Liver (tissue), 9 donors: ENCODE results near the gene GPBP1L1. TPM values are rescaled to one million over a fixed set of nuclear protein-coding genes. Genes with fewer than 3 reads are reported as not detected.
A peak's percentile ranks its signal among the peaks of the same experiment; 100 is the strongest.

ENCODE experiments used
- DNase-seq: peaks from one replicate; pipeline ENCODE4 v3.0.0-alpha.2; 2017; ENCODE audit warnings: low spot score
- H3K27ac ChIP-seq, 2 donors: one replicate each; pipeline ENCODE4 v1.7.0; 2013; ENCODE audit warnings: inconsistent platforms in 2 of 2, low read length in 2 of 2, control low read depth in 1 of 2, low read depth in 1 of 2, mild to moderate bottlenecking in 1 of 2
- H3K27me3 ChIP-seq, 4 donors: one replicate each; pipeline versions ENCODE4 v1.6.1 to v1.7.0; 2013; ENCODE audit warnings: low read length in 3 of 4, inconsistent platforms in 1 of 4, mild to moderate bottlenecking in 1 of 4, moderate library complexity in 1 of 4; ENCODE audit not compliant: control insufficient read depth in 4 of 4, insufficient read depth in 4 of 4
- H3K36me3 ChIP-seq, 4 donors: one replicate each; pipeline versions ENCODE4 v1.6.1 to v1.7.0; 2013; ENCODE audit warnings: low read length in 3 of 4, mild to moderate bottlenecking in 3 of 4, low read depth in 1 of 4, moderate library complexity in 1 of 4; ENCODE audit not compliant: control insufficient read depth in 4 of 4, insufficient read depth in 3 of 4
- H3K4me1 ChIP-seq, 4 donors: one replicate each; pipeline versions ENCODE4 v1.6.1 to v1.7.0; 2013; ENCODE audit warnings: low read length in 3 of 4, mild to moderate bottlenecking in 3 of 4, moderate library complexity in 1 of 4; ENCODE audit not compliant: control insufficient read depth in 4 of 4, insufficient read depth in 4 of 4
- H3K4me3 ChIP-seq, 3 donors: one replicate each; pipeline versions ENCODE4 v1.6.1 to v1.7.0; 2013; ENCODE audit warnings: low read length in 3 of 3, control low read depth in 1 of 3, low read depth in 1 of 3, mild to moderate bottlenecking in 1 of 3
- H3K9ac ChIP-seq, 2 donors: one replicate each; pipeline ENCODE4 v1.7.0; 2013; ENCODE audit warnings: low read length in 2 of 2, mild to moderate bottlenecking in 2 of 2, moderate library complexity in 2 of 2, control low read depth in 1 of 2, low read depth in 1 of 2
- H3K9me3 ChIP-seq, 4 donors: one replicate each; pipeline versions ENCODE4 v1.6.1 to v1.7.0; 2013; ENCODE audit warnings: low read length in 3 of 4; ENCODE audit not compliant: control insufficient read depth in 4 of 4
- ATF3 ChIP-seq: IDR thresholded peaks from 2 replicates; pipeline ENCODE4 v1.6.1; 2016; ENCODE audit warnings: antibody characterized with exemption
- CTCF ChIP-seq: fragments of 150-350 bp; IDR thresholded peaks from 2 replicates; pipeline ENCODE4 v1.5.1; 2017; ENCODE audit warnings: improper control_type of control experiment, low read depth, low read length; ENCODE audit not compliant: missing input control
- FOXA1 ChIP-seq: IDR thresholded peaks from 2 replicates; pipeline ENCODE4 v1.6.1; 2016; ENCODE audit warnings: antibody characterized with exemption
- FOXA2 ChIP-seq: IDR thresholded peaks from 2 replicates; pipeline ENCODE4 v1.6.1; 2016; ENCODE audit warnings: antibody characterized with exemption
- HNF4G ChIP-seq: IDR thresholded peaks from 2 replicates; pipeline ENCODE4 v1.6.1; 2016; ENCODE audit warnings: antibody characterized with exemption
- JUND ChIP-seq, 2 donors: IDR thresholded peaks; 2 replicates each; pipeline ENCODE4 v1.6.1; 2016; ENCODE audit warnings: antibody characterized with exemption in 2 of 2
- NR2F2 ChIP-seq: IDR thresholded peaks from 2 replicates; pipeline ENCODE4 v1.6.1; 2016; ENCODE audit warnings: antibody characterized with exemption
- RAD21 ChIP-seq, 2 donors: IDR thresholded peaks; 2 replicates each; pipeline ENCODE4 v1.6.1; 2016; ENCODE audit warnings: antibody characterized with exemption in 2 of 2, mild to moderate bottlenecking in 2 of 2
- REST ChIP-seq: IDR thresholded peaks from 2 replicates; pipeline ENCODE4 v1.6.1; 2016; ENCODE audit warnings: antibody characterized with exemption, mild to moderate bottlenecking
- RXRA ChIP-seq, 2 donors: IDR thresholded peaks; 2 replicates each; pipeline ENCODE4 v1.6.1; 2017 to 2018; ENCODE audit warnings: antibody characterized with exemption in 2 of 2, mild to moderate bottlenecking in 1 of 2
- SP1 ChIP-seq: IDR thresholded peaks from 2 replicates; pipeline ENCODE4 v1.6.1; 2018; ENCODE audit warnings: antibody characterized with exemption, mild to moderate bottlenecking
- ZBTB33 ChIP-seq: IDR thresholded peaks from 2 replicates; pipeline ENCODE4 v1.6.1; 2016; ENCODE audit warnings: antibody characterized with exemption
- WGBS: extraction: QIAGEN DNeasy Blood & Tissue Kit; methylation state at CpG from one replicate; pipeline ENCODE4 v1.1.7; 2013; 5-methylcytosine and 5-hydroxymethylcytosine counted together
- polyA plus RNA-seq, 2 donors: library from polyadenylated mRNA; stranded (reverse) in 1 of 2; unstranded in 1 of 2; fragments of 200-250 nt in 1 of 2; fragments of >200 nt in 1 of 2; fragmentation: Nextera tagmentation in 1 of 2; extraction: Ambion mirVana in 1 of 2; gene quantifications; one replicate each; pipeline versions ENCODE4 v1.2.1 to v1.2.3, GENCODE V29; 2013 to 2015
- total RNA-seq, 2 donors: library from RNA; depleted of rRNA; stranded (reverse); fragments of >200 nt; gene quantifications; one replicate each; pipeline ENCODE4 v1.2.3, GENCODE V29; 2014
- donor health status: healthy.
- donor health status: healthy.
- donor health status: healthy.
- donor health status: healthy.
- donor health status: healthy.

The GPBP1L1 gene
- total and polyA plus RNA-seq, 4 donors, result 24.8 to 86.7 (median 53.5) TPM

GRCh38 chr1:45620588-45621500 is 65.5 kb downstream of the GPBP1L1 start:
- Histone ChIP-seq H3K36me3 (peaks cover 5 to 42% (median 31%) of the 10 kb centered on the region in 4 donors), H3K27me3 (no peaks in the 10 kb centered on the region), H3K9me3 (no peaks in the 10 kb centered on the region), H3K27ac (no peak overlapping the region), H3K9ac (no peak overlapping the region), H3K4me3 (no peak overlapping the region), H3K4me1 (peaks cover 0 to 4% (median under 1%) of the 10 kb centered on the region in 4 donors)
- DNase-seq, result no peak
- TF ChIP-seq REST (no peak), NR2F2 (peak; percentile 35)
- 89% methylated on average over 17 of the region's 17 CpGs for WGBS

- no peak overlapping the region for H3K4me3 ChIP-seq
- peaks cover 5 to 50% (median 35%) of the 10 kb centered on the region in 4 donors for H3K36me3 ChIP-seq
- H3K9me3 ChIP-seq, result no peaks in the 10 kb centered on the region
- no peak overlapping the region for H3K27ac ChIP-seq
- peaks cover 0 to 4% (median under 1%) of the 10 kb centered on the region in 4 donors for H3K4me1 ChIP-seq
- TF ChIP-seq NR2F2 (peak; percentile 91), FOXA1 (no peak)
- 68% methylated on average over 8 of the region's 8 CpGs for WGBS
- H3K27me3 ChIP-seq, result no peaks in the 10 kb centered on the region
- no peak for DNase-seq
- H3K9ac ChIP-seq, result no peak overlapping the region
Measured at GRCh38 chr1:45619149-45619921, 67.0 kb downstream of the GPBP1L1 start.

GRCh38 chr1:45617618-45618017 is 68.7 kb downstream of the GPBP1L1 start:
- Histone ChIP-seq H3K4me3 (no peak overlapping the region), H3K9ac (no peak overlapping the region), H3K4me1 (peaks cover 0 to 4% (median under 1%) of the 10 kb centered on the region in 4 donors), H3K27ac (no peak overlapping the region), H3K36me3 (peaks cover 5 to 45% (median 30%) of the 10 kb centered on the region in 4 donors), H3K27me3 (no peaks in the 10 kb centered on the region), H3K9me3 (no peaks in the 10 kb centered on the region)
- WGBS, result 74% methylated on average over 4 of the region's 4 CpGs
- no peak for TF ChIP-seq RAD21 (IDR thresholded peaks at IDR 0.05)
- no peak for TF ChIP-seq NR2F2
- TF ChIP-seq ATF3, result no peak
- TF ChIP-seq HNF4G, result no peak
- TF ChIP-seq FOXA2, result no peak
- no peak for TF ChIP-seq CTCF
- TF ChIP-seq REST, result no peak
- no peak for TF ChIP-seq JUND (IDR thresholded peaks at IDR 0.05)
- TF ChIP-seq RXRA (IDR thresholded peaks at IDR 0.05), result no peak
- TF ChIP-seq ZBTB33, result no peak
- TF ChIP-seq SP1, result no peak
- no peak for DNase-seq
